ENCODE results near the gene CPT1B. TPM values are rescaled to one million over a fixed set of nuclear protein-coding genes. Genes with fewer than 3 reads are reported as not detected.
"Not testable (repeated sequence)": the region's sequence is repeated elsewhere in the genome, so short reads cannot be mapped to it uniquely, and the experiment has no call there.

The CPT1B gene
- polyA plus RNA-seq, 3 donors from 2014 or later: 0.09 to 2.9 TPM; not detected in 1

DNA sequence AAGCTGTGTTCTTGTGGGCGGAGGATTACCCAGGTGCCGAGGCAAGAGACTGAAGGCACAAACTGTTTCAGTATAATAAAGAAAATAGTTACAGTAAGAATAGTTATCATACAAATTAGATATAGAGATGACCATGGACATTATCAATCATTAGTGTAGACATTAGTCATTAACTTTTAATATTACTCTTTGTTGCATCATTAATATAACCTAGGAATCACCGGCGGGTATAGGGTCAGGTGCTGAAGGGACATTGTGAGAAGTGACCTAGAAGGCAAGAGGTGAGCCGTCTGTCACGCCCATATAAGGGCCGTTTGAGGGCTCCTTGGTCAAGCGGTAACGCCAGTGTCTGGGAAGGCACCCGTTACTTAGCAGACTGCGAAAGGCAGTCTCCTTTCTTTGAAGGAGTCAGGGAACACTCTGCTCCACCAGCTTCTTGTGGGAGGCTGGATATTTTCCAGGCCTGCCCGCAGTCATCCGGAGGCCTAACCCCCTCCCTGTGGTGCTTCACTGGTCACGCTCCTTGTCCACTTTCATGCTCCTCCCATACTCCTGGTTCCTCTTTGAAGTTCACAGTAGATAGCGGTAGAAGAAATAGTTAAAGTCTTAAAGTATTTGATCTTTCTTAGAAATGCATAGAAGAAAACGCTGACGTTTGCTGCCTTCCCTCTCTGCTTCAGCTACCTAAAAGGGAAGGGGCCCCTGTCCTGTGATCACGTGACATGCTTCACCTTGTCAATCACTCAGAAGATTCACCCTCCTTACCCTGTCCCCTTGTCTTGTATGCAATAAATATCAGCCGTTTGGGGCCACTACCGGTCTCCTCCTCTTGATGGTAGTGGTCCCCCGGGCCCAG is 44.1 kb downstream of the CPT1B start:
- H3K27ac Mint-ChIP-seq: peak overlapping the region in 4 of 6 donors; percentile 46 to 91 (median 54)
- H3K36me3 Mint-ChIP-seq, DNase-seq, H3K9me3 Mint-ChIP-seq: not testable (repeated sequence)
- H3K4me3 Mint-ChIP-seq: peak overlapping the region in 2 of 5 donors; percentile 48 to 58
- H3K27me3 Mint-ChIP-seq (ENCODE audit: low read depth in 3 of 3): peaks cover 0 to 16% (median 10%) of the 10 kb centered on the region in 3 donors
- peaks cover 10 to 12% of the 10 kb centered on the region in 2 donors for H3K4me1 Mint-ChIP-seq

DNA sequence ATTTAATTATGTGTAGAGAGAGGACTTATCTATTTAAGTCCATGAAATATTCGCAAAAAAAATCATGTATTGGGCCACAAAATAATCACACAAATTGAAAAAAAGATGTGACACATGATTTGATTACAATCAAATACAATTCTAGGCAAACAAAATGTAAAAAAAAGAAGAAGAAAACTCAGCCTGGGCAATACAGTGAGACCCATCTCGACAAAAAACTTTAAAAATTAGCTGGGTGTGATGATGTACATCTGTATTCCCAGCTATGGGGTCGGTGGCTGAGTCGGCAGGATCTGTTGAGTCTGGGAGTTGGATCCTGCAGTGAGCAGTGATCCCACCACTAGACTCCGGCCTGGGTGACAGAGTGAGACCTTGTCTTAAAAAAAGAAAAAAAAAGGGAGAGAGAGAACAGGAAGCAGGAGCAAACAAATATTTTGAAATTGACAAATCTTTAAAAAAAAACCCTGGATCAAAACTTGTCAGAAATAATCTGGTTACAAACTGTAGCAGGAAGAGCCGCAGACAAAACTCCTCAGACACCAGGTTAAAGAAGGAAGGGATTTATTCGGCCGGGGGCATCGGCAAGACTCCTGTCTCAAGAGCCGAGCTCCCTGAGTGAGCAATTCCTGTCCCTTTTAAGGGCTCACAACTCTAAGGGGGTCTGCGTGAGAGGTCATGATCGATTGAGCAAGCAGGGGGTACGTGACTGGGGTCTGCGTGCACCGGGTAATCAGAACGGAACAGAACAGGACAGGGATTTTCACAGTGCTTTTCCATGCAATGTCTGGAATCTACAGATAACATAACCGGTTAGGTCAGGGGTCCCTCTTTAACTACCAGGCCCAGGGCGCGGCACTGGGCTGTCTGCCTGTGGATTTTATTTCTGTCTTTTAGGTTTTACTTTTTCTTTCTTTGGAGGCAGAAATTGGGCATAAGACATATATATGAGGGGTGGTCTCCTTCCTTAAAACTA is 45.1 kb downstream of the CPT1B start:
- H3K9me3 Mint-ChIP-seq: peaks cover 0 to 1% (median 0%) of the 10 kb centered on the region in 6 donors
- no peaks in the 10 kb centered on the region for H3K36me3 Mint-ChIP-seq
- peaks cover 10 to 11% of the 10 kb centered on the region in 2 donors for H3K4me1 Mint-ChIP-seq
- H3K27ac Mint-ChIP-seq: peak overlapping the region in 5 of 6 donors; percentile 55 to 91 (median 74)
- H3K4me3 Mint-ChIP-seq: peak overlapping the region; percentile 48 to 61 (median 59)
- peaks cover 0 to 19% (median 10%) of the 10 kb centered on the region in 3 donors for H3K27me3 Mint-ChIP-seq (ENCODE audit: low read depth in 3 of 3)
- no peak for DNase-seq

DNA sequence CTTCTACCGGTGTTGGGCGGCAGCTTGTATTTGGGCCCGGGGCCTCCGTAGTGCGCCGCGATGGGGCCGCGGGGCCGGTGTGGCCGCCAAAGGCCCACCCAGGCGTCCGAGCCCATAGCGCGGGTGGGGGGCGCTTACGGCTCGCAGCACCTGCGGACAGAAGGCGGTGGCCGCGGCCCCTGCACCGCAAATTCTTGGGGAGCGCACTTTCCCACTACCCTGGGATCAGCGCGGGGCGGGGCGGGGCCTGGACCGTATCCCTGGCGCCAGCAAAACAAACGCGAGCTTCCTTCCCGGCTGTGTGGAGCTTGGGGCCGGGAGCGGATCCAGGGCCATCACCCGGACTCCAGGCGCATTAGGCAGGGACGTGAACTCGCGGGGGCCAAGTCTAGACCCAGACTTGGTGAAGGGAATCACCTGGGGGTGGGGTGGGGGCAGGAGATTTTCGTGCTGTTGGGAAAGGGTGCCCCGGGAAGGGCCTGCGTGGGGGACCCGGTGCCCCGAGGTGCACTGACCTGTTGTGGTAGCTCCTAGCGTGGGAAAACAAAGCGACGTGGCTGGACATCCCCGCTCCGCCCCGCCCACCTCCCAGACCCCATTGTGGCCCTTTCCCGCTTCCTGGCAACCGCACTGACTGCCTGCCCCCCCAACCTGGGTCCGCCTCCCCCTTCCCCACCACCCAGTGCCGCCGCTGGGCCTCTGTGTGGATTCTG is 46.1 kb downstream of the CPT1B start:
- H3K36me3 Mint-ChIP-seq: no peaks in the 10 kb centered on the region
- H3K4me1 Mint-ChIP-seq: peaks cover 15 to 19% of the 10 kb centered on the region in 2 donors
- peaks cover 0 to 19% (median 10%) of the 10 kb centered on the region in 3 donors for H3K27me3 Mint-ChIP-seq (ENCODE audit: low read depth in 3 of 3)
- peak overlapping the region in 5 of 6 donors; percentile 26 to 91 (median 53) for H3K27ac Mint-ChIP-seq
- no peak for DNase-seq
- peaks cover 0 to 1% (median 0%) of the 10 kb centered on the region in 6 donors for H3K9me3 Mint-ChIP-seq
- H3K4me3 Mint-ChIP-seq: peak overlapping the region; percentile 83 to 92 (median 89)

DNA sequence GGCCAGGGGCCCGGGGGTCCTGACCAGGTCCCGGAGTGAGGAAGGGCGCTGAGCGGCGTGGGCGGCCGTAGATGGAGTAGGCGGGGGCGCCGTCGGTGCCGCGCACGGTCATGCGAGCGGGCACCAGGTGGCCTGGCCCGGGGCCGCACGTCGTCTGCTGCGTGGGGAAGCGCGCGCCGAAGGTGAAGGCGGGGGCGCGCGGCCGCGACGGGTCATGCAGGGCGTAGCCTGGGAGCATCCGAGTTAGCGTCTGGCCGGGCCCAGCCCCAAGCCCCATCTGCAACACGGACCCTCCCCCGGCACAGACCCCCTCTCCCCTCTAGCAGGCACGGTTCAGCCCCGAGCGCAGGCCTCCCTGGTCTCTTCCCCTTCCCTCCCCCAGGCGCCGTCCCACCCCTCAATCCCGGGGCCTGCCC is 46.7 kb downstream of the CPT1B start:
- H3K27ac Mint-ChIP-seq: peak overlapping the region; percentile 89 to 97 (median 92)
- H3K4me1 Mint-ChIP-seq: peaks cover 19 to 24% of the 10 kb centered on the region in 2 donors
- H3K9me3 Mint-ChIP-seq: peaks cover 0 to 1% (median 0%) of the 10 kb centered on the region in 6 donors
- peaks cover 0 to 19% (median 10%) of the 10 kb centered on the region in 3 donors for H3K27me3 Mint-ChIP-seq (ENCODE audit: low read depth in 3 of 3)
- H3K4me3 Mint-ChIP-seq: peak overlapping the region; percentile 83 to 92 (median 89)
- no peaks in the 10 kb centered on the region for H3K36me3 Mint-ChIP-seq
- peak; percentile 50 to 62 (median 60) for DNase-seq

DNA sequence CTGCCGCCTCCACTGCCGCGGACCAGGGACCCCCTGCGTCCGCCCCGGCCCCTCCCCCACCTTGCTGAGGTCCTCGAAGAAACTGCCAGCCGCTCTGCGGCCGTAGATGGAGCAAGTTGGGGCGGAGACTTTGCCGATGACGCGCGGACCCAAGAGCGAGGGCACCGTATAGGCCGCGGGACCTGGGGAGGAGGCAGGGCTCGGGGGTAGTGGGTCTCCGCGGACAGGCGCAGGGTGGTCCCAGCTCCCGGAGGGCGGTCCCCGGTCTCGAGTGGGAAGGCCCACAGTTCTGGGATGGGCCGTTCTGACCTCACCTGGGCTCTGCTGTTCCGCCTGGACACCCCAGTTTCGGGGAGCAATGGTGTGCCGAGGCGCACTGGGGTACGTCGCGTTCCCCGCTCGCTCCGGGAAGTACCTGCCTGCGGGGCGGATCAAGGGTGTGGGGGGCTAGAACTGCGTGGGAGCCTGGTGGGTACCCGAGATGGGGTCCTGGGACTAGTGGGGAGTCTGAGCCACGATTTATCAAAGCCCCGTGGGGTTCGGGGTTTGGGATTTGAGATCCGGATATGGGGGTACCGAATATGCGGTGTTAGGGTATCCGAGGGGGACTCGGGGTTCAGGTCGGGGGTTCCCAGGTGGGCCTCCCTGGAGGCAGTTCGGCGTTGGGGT is 47.2 kb downstream of the CPT1B start:
- H3K36me3 Mint-ChIP-seq: no peaks in the 10 kb centered on the region
- H3K9me3 Mint-ChIP-seq: peaks cover 0 to 1% (median 0%) of the 10 kb centered on the region in 6 donors
- H3K4me3 Mint-ChIP-seq: peak overlapping the region; percentile 83 to 92 (median 89)
- peaks cover 19 to 25% of the 10 kb centered on the region in 2 donors for H3K4me1 Mint-ChIP-seq
- H3K27ac Mint-ChIP-seq: peak overlapping the region; percentile 89 to 97 (median 92)
- peaks cover 0 to 19% (median 10%) of the 10 kb centered on the region in 3 donors for H3K27me3 Mint-ChIP-seq (ENCODE audit: low read depth in 3 of 3)
- peak; percentile 75 to 81 (median 81) for DNase-seq

DNA sequence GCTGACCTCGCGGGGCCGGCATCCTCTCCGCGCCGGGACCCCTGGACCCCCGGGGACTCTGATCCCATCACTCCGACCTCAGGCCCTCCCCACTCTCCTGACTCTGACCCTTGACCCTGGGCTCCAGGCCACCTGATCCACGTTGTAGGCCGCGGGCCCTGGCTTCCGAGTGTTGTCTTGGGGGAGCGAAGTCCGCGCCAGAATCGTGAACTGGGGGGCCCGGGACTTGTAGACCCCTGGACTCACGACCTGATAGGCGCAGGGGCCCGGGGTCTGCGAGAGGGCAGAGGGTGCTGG is 47.7 kb downstream of the CPT1B start:
- Mint-ChIP-seq H3K4me1 (peaks cover 19 to 25% of the 10 kb centered on the region in 2 donors), H3K4me3 (peak overlapping the region; percentile 83 to 92 (median 89)), H3K9me3 (peaks cover 0 to 1% (median 0%) of the 10 kb centered on the region in 6 donors), H3K27ac (peak overlapping the region; percentile 72 to 97 (median 92)), H3K36me3 (no peaks in the 10 kb centered on the region), H3K27me3 (ENCODE audit: low read depth in 3 of 3) (peaks cover 0 to 20% (median 11%) of the 10 kb centered on the region in 3 donors)
- DNase-seq: no peak

DNA sequence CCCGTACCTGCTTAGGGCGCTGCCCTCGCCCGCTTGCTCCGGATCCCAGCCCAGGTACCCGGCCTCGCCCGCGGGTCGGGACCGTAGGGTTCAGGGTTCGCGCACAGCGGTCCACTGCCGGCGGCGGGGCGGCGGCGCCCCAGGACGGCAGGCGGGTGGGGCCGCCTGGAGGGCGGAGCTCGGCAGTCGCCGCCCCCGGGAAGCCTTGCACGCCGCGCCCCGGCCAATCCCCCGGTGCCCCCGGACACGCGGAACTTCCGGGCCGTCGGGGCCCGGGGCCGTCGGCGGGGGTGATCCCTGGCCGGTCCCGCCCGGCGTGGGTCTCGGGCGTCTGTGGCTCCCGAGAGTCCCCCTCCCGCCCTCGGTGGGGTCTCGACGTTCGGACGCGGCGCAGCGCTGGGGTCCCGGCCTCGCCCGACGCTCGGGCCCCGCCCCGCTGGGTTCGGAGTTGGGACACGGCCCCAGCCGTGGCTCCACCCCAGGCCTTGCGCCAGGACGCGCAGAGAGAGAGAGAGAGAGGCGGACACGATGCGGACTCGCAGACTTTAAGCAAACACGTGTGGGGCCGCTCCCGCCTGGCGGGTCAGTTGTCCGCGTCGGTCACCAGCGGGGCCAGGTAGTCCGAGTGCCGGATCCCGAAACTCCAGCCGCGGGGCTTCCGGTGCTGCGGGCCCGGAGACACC is 48.2 kb downstream of the CPT1B start, which contains the start of gene TYMP:
Gene TYMP, minus strand, starts transcription at position 116 of the 683 bp plus-strand sequence. CDS start 303 bp downstream, outside the sequence.
- H3K4me3 Mint-ChIP-seq: peak within 1 kb of the TSS; percentile 83 to 92 (median 89)
- peaks cover 19 to 25% of the 10 kb centered on the region in 2 donors for H3K4me1 Mint-ChIP-seq
- H3K27ac Mint-ChIP-seq: peak within 1 kb of the TSS; percentile 89 to 97 (median 92)
- peaks cover 0 to 24% (median 14%) of the 10 kb centered on the region in 3 donors for H3K27me3 Mint-ChIP-seq (ENCODE audit: low read depth in 3 of 3)
- DNase-seq: peak; percentile 65 to 72 (median 70)
- H3K9me3 Mint-ChIP-seq: peaks cover 0 to 1% (median 0%) of the 10 kb centered on the region in 6 donors
- no peaks in the 10 kb centered on the region for H3K36me3 Mint-ChIP-seq

DNA sequence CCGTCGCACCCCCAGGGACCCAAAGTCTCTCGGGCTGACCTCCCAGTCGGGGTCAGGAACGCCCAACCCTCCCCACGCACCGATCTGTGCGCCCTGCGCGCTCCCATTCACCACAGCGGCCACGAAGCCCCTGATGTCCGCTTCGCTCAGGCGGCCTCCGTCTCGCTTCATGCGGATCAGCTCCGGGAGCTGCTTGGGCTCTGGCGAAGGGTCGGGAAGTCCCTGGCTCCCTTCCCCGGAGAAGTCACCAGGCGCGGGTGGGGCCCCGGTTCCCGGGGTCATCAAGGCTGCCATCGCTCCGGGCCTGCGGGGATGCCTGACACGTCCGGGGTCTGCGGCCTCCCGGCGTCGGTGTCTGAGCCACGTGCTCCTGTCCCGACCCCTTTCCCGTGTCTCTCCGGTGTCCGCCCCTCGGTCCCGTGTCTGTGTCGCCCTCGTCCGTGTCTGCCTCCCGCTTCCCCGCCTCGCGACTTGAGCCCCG is 48.8 kb downstream of the CPT1B start:
- Mint-ChIP-seq H3K27me3 (ENCODE audit: low read depth in 3 of 3) (peaks cover 4 to 28% (median 15%) of the 10 kb centered on the region in 3 donors), H3K9me3 (peaks cover 0 to 1% (median 0%) of the 10 kb centered on the region in 6 donors), H3K4me1 (peaks cover 24 to 30% of the 10 kb centered on the region in 2 donors), H3K36me3 (no peaks in the 10 kb centered on the region), H3K4me3 (peak overlapping the region in 4 of 5 donors; percentile 13 to 60 (median 44)), H3K27ac (peak overlapping the region in 1 of 6 donors; percentile 64)
- no peak for DNase-seq

DNA sequence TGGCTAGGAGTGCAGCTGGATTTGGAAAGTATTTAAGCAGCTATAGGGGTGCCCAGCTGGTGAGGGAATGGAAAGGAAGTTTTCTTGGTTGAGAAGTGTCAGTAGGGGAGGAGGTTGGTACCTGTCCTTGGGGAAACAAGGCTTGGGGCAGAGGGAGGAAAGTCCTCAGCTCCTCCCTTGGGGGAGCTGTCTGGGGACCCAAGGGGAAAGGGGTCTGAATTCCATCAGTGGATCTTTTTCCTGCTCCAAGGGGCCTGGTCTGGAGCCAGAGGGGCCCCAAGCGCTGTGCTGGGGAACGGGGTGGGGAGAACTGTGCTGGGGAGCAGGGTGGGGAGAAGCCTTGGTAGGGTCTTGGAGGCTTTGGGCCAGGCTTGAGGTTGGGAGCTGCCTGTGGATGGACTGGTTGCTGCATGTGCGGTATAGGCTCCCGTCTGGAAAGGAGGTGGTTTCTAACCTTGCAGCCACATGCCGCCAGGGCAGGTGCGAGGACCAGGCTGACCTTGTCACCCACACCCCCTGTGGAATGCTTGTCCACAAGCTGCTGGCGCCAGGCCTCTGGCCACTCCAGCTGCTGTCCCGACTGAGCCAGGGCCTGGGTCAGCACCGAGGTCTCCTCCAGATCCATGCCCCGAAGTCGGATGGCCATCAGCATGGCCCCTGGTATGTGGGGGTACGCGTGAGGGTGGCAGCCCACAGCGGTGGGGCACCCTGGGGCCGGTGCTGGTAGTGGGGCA is 49.4 kb downstream of the CPT1B start:
- no peak for DNase-seq
- Mint-ChIP-seq H3K36me3 (no peaks in the 10 kb centered on the region), H3K4me1 (peaks cover 27 to 32% of the 10 kb centered on the region in 2 donors), H3K27me3 (ENCODE audit: low read depth in 3 of 3) (peaks cover 6 to 29% (median 16%) of the 10 kb centered on the region in 3 donors), H3K4me3 (peak overlapping the region; percentile 33 to 80 (median 71)), H3K9me3 (peaks cover 0 to 1% (median 0%) of the 10 kb centered on the region in 6 donors), H3K27ac (peak overlapping the region; percentile 79 to 89 (median 84))

DNA sequence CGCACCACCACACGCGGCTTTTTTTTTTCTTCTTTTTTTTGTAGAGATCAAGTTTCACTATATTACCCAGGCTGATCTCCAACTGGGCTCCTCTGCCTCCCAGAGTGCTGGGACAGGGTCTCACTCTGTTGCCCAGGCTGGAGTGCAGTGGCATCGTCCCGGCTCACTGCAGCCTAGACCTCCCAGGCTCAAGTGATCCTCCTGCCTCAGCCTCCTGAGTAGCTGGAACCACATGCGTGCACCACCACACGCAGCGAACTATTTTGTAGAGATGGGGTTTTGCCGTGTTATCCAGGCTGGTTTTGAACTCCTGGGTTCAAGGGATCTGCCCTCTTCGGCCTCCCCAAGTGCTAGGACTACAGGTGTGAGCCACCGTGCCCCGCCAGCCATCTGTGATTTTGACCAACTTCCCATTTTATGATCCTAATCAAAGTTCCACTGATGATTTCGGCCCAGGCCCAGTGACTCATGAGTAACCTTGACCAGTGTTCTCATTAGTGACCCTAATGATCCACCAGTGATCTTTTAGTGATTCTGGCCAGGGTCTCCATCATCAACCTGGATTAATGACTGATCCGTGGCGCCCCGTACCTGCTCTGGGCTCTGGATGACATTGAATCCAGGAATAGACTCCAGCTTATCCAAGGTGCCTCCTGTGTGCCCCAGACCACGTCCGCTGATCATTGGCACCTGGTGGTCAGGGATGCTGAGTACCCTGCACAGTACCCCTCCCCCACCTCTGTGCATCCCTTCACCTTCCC is 50.1 kb downstream of the CPT1B start:
- peak overlapping the region; percentile 79 to 95 (median 84) for H3K27ac Mint-ChIP-seq
- H3K9me3 Mint-ChIP-seq: peaks cover 0 to 1% (median 0%) of the 10 kb centered on the region in 6 donors
- peaks cover 27 to 32% of the 10 kb centered on the region in 2 donors for H3K4me1 Mint-ChIP-seq
- no peak for DNase-seq
- H3K27me3 Mint-ChIP-seq (ENCODE audit: low read depth in 3 of 3): peaks cover 9 to 26% (median 13%) of the 10 kb centered on the region in 3 donors
- H3K4me3 Mint-ChIP-seq: peak overlapping the region; percentile 71 to 80 (median 76)
- no peaks in the 10 kb centered on the region for H3K36me3 Mint-ChIP-seq

Measured in immature natural killer cell (primary cell).